ENCODE results near the gene CAMK2G.

CAMK2G gene

DNA sequence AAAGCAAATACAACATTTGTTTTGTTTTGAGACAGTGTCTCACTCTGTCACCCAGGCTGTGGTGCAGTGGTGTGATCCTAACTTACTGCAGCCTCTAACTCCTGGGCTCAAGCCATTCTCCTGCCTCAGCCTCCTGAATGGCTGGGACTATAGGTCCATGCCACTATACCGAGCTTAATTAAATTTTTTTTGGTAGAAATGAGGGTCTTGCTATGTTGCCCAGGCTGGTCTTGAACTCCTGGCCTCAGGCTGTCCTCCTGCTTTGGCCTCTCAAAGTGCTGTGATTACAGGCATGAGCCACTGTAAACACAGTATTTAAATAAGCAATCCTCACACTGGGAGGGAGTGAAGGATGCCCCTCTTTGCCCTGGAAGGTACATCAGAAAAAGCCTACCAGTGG is 4.0 kb upstream of the CAMK2G start:
- no peak for DNase-seq

DNA sequence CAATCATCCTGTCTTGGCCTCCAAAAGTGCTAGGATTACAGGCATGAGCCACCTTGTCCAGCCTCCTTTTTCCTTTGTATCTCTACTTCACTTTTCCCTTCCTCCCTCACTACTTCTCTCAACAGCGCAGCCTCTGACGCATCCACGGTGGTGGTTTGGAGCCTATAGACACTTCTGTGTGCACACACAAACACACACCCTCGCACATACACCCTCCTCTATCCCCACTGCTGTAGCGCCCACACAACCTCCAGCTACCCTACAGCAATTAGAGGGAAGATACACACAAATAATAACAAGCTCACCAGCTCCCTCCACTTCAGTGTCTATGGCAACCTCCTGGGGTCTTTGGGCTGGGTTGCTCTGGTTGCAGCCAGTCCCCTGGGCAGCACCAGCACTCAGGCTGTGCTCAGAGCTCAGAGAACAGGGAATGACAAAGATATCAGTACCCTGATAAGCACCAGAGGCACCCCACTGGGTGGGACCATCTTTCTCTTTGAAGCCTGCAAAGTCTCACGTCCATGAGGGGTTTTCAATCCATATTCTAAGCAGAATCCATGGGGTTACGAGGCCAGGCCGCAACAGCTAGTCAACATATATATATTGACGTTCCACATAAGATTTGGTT is 3.3 kb upstream of the CAMK2G start:
- no peak for DNase-seq

- no peak for DNase-seq
Observed at GRCh38 chr10:73876971-73877370, 2.6 kb upstream of the CAMK2G start.

DNA sequence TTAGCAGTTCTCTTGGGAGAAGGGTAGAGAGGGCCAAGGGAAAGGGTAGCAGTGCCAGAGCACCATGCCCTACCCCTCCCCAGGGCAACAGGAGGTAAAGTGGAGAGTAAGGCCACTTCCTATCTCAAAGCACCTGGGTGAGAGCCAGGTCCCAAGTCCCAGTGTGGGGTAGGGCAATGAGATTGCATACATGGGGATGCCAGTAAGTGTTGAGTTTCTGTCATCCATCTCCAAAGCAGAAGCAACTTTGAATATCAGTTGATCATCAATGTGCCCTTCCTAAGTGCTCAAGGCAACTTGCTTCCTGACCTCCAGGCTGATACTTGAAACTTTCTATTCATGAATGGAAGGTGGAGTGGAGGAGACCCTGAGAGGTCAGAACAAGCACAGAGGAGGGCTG is 2.2 kb upstream of the CAMK2G start:
- DNase-seq: no peak

GRCh38 chr10:73876157-73876556 is 1.8 kb upstream of the CAMK2G start:
- no peak for DNase-seq

DNA sequence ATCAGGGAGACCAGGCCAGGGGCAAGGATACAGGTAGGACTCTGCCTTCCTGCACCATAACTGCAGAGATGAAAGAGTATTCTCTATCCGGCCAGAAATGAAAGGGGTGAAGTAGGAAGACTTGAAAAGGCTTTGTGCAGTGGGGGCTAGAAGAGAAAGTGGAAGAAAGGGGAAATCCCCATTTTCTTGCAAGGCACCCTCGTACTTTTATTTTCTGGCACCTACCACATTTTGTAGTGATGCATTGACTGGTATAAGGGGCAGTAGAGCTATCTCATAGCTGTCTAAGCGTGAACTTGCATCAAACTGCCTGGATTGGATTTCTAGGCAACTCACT is 752 bp upstream of the CAMK2G start:
- DNase-seq: no peak

- DNase-seq: no peak
Observed at GRCh38 chr10:73873838-73874215, 528 bp downstream of the CAMK2G start.

DNA sequence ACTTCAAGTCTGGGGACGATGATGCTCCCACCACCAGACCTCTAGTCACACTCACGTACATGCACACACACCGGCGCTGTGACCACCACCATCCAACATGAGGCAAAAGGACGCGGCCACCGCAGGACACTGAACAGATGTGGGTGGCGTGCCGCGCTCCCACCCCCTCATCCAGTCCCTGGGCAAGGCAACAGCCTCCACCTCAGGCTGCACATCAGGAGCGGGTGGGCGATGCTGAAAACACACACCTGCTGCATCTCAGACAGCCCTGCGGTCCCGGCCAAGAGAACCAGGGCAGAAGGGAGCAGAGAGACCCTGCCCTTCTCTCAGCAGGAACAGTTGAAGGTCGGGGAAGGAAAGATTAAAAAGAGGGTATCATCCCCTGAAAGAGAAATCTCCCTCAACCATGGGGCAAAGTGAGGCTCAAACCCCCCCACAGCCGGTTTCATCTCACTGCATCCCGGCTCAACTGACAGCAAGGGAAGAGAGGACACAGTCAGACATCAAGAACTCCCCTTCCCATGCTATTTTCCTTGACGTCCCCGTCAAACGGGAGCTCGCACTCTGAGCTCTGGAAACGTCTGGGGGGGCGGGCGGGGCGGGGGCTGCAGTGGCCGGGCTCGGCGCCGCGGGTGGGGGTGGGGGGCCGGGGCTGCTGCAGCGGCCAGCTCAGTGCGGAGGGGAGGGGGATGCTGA is 1.1 kb downstream of the CAMK2G start:
- DNase-seq: no peak

GRCh38 chr10:73872190-73872710 is 2.1 kb downstream of the CAMK2G start:
- DNase-seq: no peak

DNA sequence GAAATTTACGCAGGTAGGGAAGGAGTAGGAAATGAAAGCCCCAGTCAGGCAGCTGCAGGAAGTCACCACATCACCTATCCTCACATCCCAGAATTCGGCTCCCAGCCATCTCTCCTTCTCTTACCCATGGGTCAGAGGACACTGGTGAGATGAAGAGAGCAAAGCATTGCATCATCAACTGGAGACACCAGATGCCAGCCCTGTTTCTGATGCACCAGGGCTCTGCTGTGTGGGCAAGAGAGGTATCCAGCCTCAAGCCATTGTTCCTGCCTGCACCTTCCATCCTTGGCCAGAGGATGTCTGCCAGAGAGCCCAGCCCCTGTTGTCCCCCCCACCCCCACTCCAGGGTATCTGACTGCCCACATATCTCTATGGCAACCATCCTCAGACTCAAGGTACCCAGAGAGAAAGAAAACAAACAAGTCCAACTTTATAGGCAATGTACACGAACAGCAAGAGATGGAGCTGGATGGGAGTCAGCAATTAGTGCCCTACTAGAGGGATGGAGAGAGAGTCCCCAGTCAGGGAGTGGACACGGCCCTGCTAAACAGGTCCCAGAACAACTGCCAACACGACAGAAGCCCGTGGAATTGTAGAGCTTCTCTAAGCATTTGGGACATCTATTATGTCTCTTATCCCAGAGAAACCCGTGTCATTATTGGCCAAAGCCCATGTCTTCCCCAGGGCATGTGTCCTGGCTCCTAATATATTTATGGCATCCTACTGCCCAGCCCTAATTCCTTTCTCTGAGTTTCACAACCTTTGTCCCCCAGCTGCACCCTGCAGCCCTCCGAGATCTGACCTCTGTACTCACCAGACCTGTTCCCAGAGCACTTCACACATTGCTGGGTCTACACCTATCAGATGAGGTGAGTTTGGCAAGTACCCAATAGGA is 2.8 kb downstream of the CAMK2G start:
- DNase-seq: no peak

- no peak for DNase-seq
Observed at GRCh38 chr10:73868655-73869195, 5.6 kb downstream of the CAMK2G start.

DNA sequence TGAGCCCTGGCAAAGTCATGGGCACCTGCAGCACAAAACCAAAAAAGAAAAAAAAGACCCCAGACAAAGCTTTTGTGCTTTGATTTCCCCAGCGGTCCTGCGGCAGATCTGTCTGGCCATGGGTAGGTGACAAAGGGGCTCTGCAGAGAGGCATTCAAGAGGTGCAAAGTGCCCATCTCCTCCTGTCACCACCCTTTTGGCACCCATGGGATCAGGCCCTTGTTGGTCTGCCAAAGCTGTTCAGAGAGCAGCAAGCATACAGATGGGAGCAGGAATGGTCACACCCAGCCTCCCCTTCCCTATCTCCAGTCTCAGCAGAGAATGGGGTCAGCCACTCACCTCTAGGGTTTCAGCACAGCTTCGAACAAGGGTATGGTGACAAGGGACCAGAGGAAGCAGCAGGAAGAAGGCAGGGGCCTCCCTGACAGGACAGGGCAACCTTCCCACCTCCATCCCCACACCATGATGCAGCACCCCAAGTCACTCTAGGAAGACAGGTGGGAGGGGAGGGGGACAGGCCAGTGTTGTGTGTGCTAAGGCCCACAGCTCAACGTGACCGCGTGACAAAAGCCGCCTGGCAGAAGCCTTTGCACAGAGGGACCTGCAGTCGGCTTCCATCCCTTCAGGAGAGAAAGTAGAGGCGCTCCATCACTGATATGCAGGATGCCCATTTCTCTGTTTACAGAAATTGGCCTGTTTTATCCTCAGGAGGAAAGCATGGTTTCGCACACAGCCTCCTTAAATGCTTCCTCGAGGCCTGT is 6.3 kb downstream of the CAMK2G start:
- DNase-seq: no peak

GRCh38 chr10:73867126-73867807 is 7.1 kb downstream of the CAMK2G start:
- DNase-seq: no peak

DNA sequence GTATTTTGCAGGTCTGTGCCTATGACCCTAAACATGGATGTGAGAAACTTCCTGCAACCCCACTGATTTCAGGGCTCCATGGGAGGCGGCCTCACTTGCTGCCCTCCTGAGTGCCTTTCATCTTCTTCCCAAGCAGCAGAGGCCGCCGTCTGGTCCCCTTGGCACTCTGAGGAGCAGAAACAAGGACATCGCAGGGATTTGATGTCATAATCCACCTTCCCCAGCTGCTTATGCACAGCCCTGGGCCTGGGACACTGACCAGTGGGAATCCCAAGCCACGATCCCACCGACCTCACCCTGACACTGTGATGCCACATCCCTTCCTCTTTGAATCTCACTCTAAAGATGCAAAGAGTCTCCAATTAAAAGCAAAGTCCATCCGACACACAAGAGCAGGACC is 7.7 kb downstream of the CAMK2G start:
- no peak for DNase-seq

GRCh38 chr10:73865459-73866442 is 8.6 kb downstream of the CAMK2G start:
- no peak for DNase-seq

DNA sequence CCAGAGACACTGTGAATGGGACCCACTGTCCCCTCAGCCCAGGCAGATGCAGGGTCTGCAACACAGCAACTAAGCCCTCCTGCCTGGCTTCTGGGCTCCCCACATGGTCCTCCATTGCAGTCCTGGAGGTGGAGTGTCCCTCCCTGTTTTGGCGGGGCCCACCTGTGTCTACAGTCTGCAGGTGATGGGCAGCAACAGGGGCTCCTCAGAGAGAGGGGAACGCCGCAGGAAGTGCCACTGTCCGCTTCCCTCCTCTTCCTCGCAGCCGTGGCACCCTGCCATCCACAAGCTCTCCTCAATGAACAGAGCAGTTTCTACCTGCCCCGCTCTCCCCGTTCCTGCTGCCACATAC is 9.3 kb downstream of the CAMK2G start:
- DNase-seq: no peak

GRCh38 chr10:73864229-73864628 is 10.1 kb downstream of the CAMK2G start:
- DNase-seq: no peak

DNA sequence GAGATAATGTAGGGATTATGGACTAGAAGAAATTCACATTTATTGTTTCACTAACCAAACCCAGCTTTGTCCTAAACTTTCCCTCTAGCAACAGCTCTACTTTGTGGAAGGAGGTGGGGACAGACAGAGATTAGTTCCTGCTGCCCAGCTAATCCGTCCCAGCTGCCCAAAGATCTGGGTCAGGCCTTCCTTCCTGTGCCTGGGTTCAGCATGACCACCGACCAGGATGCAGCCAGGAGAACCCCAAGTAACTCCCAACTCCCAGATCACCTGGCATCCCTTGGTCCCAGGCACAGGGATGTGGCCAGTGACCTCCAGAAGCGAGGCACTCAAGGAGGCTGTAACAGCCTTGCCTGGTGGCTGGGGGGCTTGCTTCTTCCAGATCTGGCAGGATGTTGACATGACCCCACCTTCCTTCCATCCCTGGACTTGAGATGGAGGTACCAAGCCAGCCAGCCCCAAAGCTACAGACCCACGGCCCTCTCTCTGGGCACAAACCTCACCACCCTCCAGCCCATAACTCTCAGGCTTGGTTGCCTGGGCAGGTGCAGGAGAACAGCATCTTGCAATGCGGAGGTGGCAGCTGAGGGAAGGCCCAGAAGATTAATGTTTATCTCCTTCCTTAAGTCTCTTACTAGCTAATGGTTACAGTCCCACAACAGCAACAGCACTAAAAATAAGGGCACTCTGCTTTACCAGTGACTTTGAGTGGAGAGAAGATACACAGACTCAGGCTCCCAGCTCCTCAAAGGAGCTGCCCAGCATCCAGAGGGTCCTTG is 11.1 kb downstream of the CAMK2G start:
- no peak for DNase-seq

DNA sequence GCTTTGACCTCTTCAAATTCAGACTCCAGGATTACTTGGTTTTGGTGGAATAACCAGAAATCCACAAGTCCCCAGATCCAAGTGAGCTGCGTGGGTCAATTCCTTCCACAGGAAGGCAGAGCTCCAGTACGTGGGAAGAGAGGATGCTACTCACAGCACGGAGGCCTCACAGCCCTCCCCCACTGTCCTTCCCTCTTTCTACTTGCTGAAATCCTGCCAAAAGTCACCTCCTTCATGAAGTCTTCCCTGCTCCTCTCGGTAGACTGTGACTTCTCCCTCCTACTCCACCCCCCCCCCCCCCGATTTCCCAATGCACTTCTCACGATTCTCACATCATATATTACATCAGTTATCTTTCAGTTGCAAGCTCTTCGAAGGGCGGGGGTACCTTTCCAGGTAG is 12.3 kb downstream of the CAMK2G start:
- DNase-seq: no peak
